GM23338 (cell line): Measurements from ENCODE around the gene OGA. TPM values are rescaled to one million over a fixed set of nuclear protein-coding genes. Genes with fewer than 3 reads are reported as not detected.

ENCODE experiments used
- ATAC-seq: fragments of 200-7000 bp; cut with Tn5 transposase; 3 replicates; pipeline ENCODE4 v1.9.1; 2020
- DNase-seq: peaks from one replicate; pipeline ENCODE4 v3.0.0-alpha.2; 2015; ENCODE audit warnings: low spot score
- H2AFZ ChIP-seq: fragments of 200-600 bp; sonication (generic); 2 replicates; pipeline ENCODE4 v1.8.0; 2016; ENCODE audit warnings: antibody characterized with exemption, mild to moderate bottlenecking, moderate library complexity
- H3F3A ChIP-seq: fragments of 200-600 bp; sonication (generic); replicated peaks from 2 replicates; pipeline ENCODE4 v1.8.0; 2017; ENCODE audit warnings: antibody characterized with exemption, mixed run types, low read depth
- H3K27ac ChIP-seq: fragments of 200-600 bp; sonication (generic); 2 replicates; pipeline ENCODE4 v1.6.1; 2016; ENCODE audit warnings: low read depth
- H3K27me3 ChIP-seq: fragments of 200-600 bp; sonication (generic); 2 replicates; pipeline ENCODE4 v1.8.0; 2016; ENCODE audit warnings: mild to moderate bottlenecking, mixed run types, moderate library complexity; ENCODE audit not compliant: insufficient read depth
- H3K36me3 ChIP-seq: fragments of 200-600 bp; sonication (generic); 2 replicates; pipeline ENCODE4 v1.8.0; 2016; ENCODE audit warnings: mild to moderate bottlenecking; ENCODE audit not compliant: insufficient read depth
- H3K4me1 ChIP-seq: fragments of 200-600 bp; sonication (generic); 2 replicates; pipeline ENCODE4 v1.8.0; 2016; ENCODE audit warnings: mild to moderate bottlenecking, moderate library complexity; ENCODE audit not compliant: insufficient read depth
- H3K4me2 ChIP-seq: fragments of 200-600 bp; sonication (generic); 2 replicates; pipeline ENCODE4 v1.7.1; 2017; ENCODE audit warnings: mixed run types
- H3K4me3 ChIP-seq: fragments of 200-600 bp; sonication (generic); 2 replicates; pipeline ENCODE4 v1.6.1; 2016; ENCODE audit warnings: mixed run types
- H3K79me2 ChIP-seq: fragments of 200-600 bp; sonication (generic); replicated peaks from 2 replicates; pipeline ENCODE4 v1.8.0; 2017; ENCODE audit warnings: mild to moderate bottlenecking; ENCODE audit not compliant: insufficient read depth
- H3K9me2 ChIP-seq: fragments of 200-600 bp; sonication (generic); 2 replicates; pipeline ENCODE4 v1.8.0; 2017; ENCODE audit not compliant: insufficient read depth
- H4K20me1 ChIP-seq: fragments of 200-600 bp; sonication (generic); replicated peaks from 2 replicates; pipeline ENCODE4 v1.8.0; 2017; ENCODE audit warnings: mild to moderate bottlenecking; ENCODE audit not compliant: insufficient read depth
- H3K27ac Mint-ChIP-seq: 2 replicates; pipeline ENCODE4 v1.8.0; 2020; ENCODE audit warnings: inconsistent platforms, mild to moderate bottlenecking, moderate library complexity, mixed read lengths
- H3K27me3 Mint-ChIP-seq: 3 replicates; pipeline ENCODE4 v1.8.0; 2022; ENCODE audit warnings: low read depth, mild to moderate bottlenecking, moderate library complexity, mixed read lengths, inconsistent platforms; ENCODE audit not compliant: insufficient read depth, poor library complexity
- H3K36me3 Mint-ChIP-seq: 3 replicates; pipeline ENCODE4 v1.8.0; 2021; ENCODE audit warnings: low read depth, mild to moderate bottlenecking, inconsistent platforms, moderate library complexity, mixed read lengths
- H3K4me1 Mint-ChIP-seq: 3 replicates; pipeline ENCODE4 v1.8.0; 2020; ENCODE audit warnings: mild to moderate bottlenecking, inconsistent platforms, mixed read lengths
- H3K4me3 Mint-ChIP-seq: 3 replicates; pipeline ENCODE4 v1.8.0; 2021; ENCODE audit warnings: moderate library complexity, mild to moderate bottlenecking, inconsistent platforms, mixed read lengths
- H3K9me3 Mint-ChIP-seq: 3 replicates; pipeline ENCODE4 v1.8.0; 2020; ENCODE audit warnings: moderate library complexity, mild to moderate bottlenecking, inconsistent platforms, mixed read lengths
- CREB1 ChIP-seq: fragments of 250-450 bp; sonication (Bioruptor Pico); IDR thresholded peaks from 2 replicates; pipeline ENCODE4 v1.5.0; 2020; ENCODE audit warnings: low read depth, mild to moderate bottlenecking, moderate library complexity
- CTCF ChIP-seq, 2 experiments: fragments of 200-600 bp in 1 of 2; sonication (generic) in 1 of 2; conservative IDR thresholded peaks; 2 replicates each; pipeline versions ENCODE4 v1.5.1 to v1.6.1; 2016 to 2017; ENCODE audit warnings: antibody characterized with exemption in 2 of 2, low read depth in 2 of 2, mild to moderate bottlenecking in 2 of 2, moderate library complexity in 1 of 2
- ETS1 ChIP-seq: IDR thresholded peaks from 2 replicates; pipeline ENCODE4 v1.6.1; 2016; ENCODE audit warnings: antibody characterized with exemption
- EZH2 ChIP-seq: fragments of 200-600 bp; sonication (generic); IDR thresholded peaks from one replicate; pipeline ENCODE4 v1.8.0; 2017; ENCODE audit warnings: antibody characterized with exemption, mild to moderate bottlenecking, low read depth; ENCODE audit not compliant: unreplicated experiment
- EZH2phosphoT487 ChIP-seq: fragments of 200-600 bp; sonication (generic); IDR thresholded peaks from one replicate; pipeline ENCODE4 v1.8.1; 2018; ENCODE audit warnings: antibody characterized with exemption; ENCODE audit not compliant: unreplicated experiment
- JUNB ChIP-seq: IDR thresholded peaks from one replicate; pipeline ENCODE4 v1.6.1; 2016; ENCODE audit warnings: antibody characterized with exemption; ENCODE audit not compliant: unreplicated experiment
- NANOG ChIP-seq: IDR thresholded peaks from 2 replicates; pipeline ENCODE4 v1.6.1; 2016; ENCODE audit warnings: antibody characterized with exemption, borderline replicate concordance
- POLR2AphosphoS5 ChIP-seq: IDR thresholded peaks from 2 replicates; pipeline ENCODE4 v1.6.1; 2016; ENCODE audit warnings: antibody characterized with exemption, low read depth
- STAT1 ChIP-seq: IDR thresholded peaks from one replicate; pipeline ENCODE4 v1.6.1; 2016; ENCODE audit warnings: antibody characterized with exemption; ENCODE audit not compliant: unreplicated experiment
- ZNF114 ChIP-seq: fragments of 250-450 bp; sonication (Bioruptor Pico); IDR thresholded peaks from 2 replicates; pipeline ENCODE4 v1.5.0; 2020; ENCODE audit warnings: mild to moderate bottlenecking, moderate library complexity
- ZNF331 ChIP-seq: fragments of 250-450 bp; sonication (Bioruptor Pico); IDR thresholded peaks from 2 replicates; pipeline ENCODE4 v1.5.0; 2020; ENCODE audit warnings: low read depth, mild to moderate bottlenecking, moderate library complexity
- ZNF462 ChIP-seq: fragments of 250-450 bp; sonication (Bioruptor Pico); IDR thresholded peaks from 2 replicates; pipeline ENCODE4 v1.5.0; 2020; ENCODE audit warnings: mild to moderate bottlenecking, moderate library complexity
- polyA plus RNA-seq: library from polyadenylated mRNA; unstranded; fragments of >200 nt; fragmentation: Nextera tagmentation; extraction: Ambion mirVana; gene quantifications from 2 replicates; pipeline ENCODE4 v1.2.1, GENCODE V29; 2016
- total RNA-seq: library from RNA; depleted of rRNA; stranded (reverse); fragments of >200 nt; shearing (Covaris generic); gene quantifications from 2 replicates; pipeline ENCODE4 v1.2.3, GENCODE V29; 2014
- TF ChIP-seq, protein P1 (sequence below): IDR thresholded peaks from one replicate; pipeline ENCODE4 v1.6.1; 2018; ENCODE audit warnings: antibody characterized with exemption; ENCODE audit not compliant: unreplicated experiment

The OGA gene
- total and polyA plus RNA-seq, 2 experiments from 2014 or later, result 68.4 to 131 TPM

- no peak overlapping the region for H3K4me2 ChIP-seq
- peaks cover 6% of the 10 kb centered on the region; the same call in 1 of the 2 replicates for H3F3A ChIP-seq
- peaks cover 7% of the 10 kb centered on the region for H3K4me1 ChIP-seq
- DNase-seq (no peak), ATAC-seq (no peak)
- no peaks in the 10 kb centered on the region for H3K27me3 ChIP-seq
- H3K36me3 ChIP-seq, result no peaks in the 10 kb centered on the region
- H2AFZ ChIP-seq, result no peak overlapping the region
- H3K27ac ChIP-seq, result no peak overlapping the region
- no peak overlapping the region; the same call in 1 of the 2 replicates for H3K27ac Mint-ChIP-seq
- 0 out of 2 replicates have a peak, but pooled peaks cover 9% of the 10 kb centered on the region for H4K20me1 ChIP-seq
- peaks cover 14% of the 10 kb centered on the region for H3K27me3 Mint-ChIP-seq
- no peaks in the 10 kb centered on the region for H3K36me3 Mint-ChIP-seq
- TF ChIP-seq ZNF114, result no peak
- TF ChIP-seq EZH2, result no peak
- no peak for TF ChIP-seq STAT1
- no peak for TF ChIP-seq EZH2phosphoT487
- TF ChIP-seq, protein P1, sequence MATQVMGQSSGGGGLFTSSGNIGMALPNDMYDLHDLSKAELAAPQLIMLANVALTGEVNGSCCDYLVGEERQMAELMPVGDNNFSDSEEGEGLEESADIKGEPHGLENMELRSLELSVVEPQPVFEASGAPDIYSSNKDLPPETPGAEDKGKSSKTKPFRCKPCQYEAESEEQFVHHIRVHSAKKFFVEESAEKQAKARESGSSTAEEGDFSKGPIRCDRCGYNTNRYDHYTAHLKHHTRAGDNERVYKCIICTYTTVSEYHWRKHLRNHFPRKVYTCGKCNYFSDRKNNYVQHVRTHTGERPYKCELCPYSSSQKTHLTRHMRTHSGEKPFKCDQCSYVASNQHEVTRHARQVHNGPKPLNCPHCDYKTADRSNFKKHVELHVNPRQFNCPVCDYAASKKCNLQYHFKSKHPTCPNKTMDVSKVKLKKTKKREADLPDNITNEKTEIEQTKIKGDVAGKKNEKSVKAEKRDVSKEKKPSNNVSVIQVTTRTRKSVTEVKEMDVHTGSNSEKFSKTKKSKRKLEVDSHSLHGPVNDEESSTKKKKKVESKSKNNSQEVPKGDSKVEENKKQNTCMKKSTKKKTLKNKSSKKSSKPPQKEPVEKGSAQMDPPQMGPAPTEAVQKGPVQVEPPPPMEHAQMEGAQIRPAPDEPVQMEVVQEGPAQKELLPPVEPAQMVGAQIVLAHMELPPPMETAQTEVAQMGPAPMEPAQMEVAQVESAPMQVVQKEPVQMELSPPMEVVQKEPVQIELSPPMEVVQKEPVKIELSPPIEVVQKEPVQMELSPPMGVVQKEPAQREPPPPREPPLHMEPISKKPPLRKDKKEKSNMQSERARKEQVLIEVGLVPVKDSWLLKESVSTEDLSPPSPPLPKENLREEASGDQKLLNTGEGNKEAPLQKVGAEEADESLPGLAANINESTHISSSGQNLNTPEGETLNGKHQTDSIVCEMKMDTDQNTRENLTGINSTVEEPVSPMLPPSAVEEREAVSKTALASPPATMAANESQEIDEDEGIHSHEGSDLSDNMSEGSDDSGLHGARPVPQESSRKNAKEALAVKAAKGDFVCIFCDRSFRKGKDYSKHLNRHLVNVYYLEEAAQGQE, result no peak
- no peak for TF ChIP-seq ETS1
- TF ChIP-seq ZNF331 (CRISPR knock-in tag), result no peak
- no peak for TF ChIP-seq NANOG
- no peak for TF ChIP-seq CREB1 (CRISPR knock-in tag)
- TF ChIP-seq CTCF (conservative IDR thresholded peaks at IDR 0.05; ENCODE audit: low read depth in 2 of 2), result no peak
- TF ChIP-seq POLR2AphosphoS5, result no peak
- no peak for TF ChIP-seq ZNF462 (CRISPR knock-in tag)
- no peak for TF ChIP-seq JUNB
- H3K4me3 Mint-ChIP-seq, result no peak overlapping the region; the same call in 2 of the 3 replicates
- peaks cover 32% of the 10 kb centered on the region for H3K4me1 Mint-ChIP-seq
- no peaks in the 10 kb centered on the region; the same call in 1 of the 2 replicates for H3K9me2 ChIP-seq
- H3K4me3 ChIP-seq, result no peak overlapping the region
- no peaks in the 10 kb centered on the region; the same call in 2 of the 3 replicates for H3K9me3 Mint-ChIP-seq
- H3K79me2 ChIP-seq, result no peaks in the 10 kb centered on the region
Measured at GRCh38 chr10:101848408-101848807, 30.2 kb upstream of the OGA start.
